Gastrocnemius medialis (tissue), 4 donors: ENCODE measurements around the gene ZBTB45.

Source experiments
- CTCF ChIP-seq, 5 experiments: fragments of 450-650 bp in 3 of 5; fragments of 200-600 bp in 2 of 5; sonication (generic) in 2 of 5; IDR thresholded peaks in 4 of 5; conservative IDR thresholded peaks in 1 of 5; 1 replicate in 4 of 5; 2 replicates in 1 of 5; pipeline ENCODE4 v1.5.1; 2016 to 2019; ENCODE audit warnings: antibody characterized with exemption in 5 of 5, mild to moderate bottlenecking in 3 of 5, moderate library complexity in 3 of 5
- POLR2A ChIP-seq, 2 donors: fragments of 450-650 bp; IDR thresholded peaks; one replicate each; pipeline ENCODE4 v1.6.1; 2017; ENCODE audit warnings: antibody characterized with exemption in 2 of 2, mild to moderate bottlenecking in 2 of 2, moderate library complexity in 2 of 2

DNA sequence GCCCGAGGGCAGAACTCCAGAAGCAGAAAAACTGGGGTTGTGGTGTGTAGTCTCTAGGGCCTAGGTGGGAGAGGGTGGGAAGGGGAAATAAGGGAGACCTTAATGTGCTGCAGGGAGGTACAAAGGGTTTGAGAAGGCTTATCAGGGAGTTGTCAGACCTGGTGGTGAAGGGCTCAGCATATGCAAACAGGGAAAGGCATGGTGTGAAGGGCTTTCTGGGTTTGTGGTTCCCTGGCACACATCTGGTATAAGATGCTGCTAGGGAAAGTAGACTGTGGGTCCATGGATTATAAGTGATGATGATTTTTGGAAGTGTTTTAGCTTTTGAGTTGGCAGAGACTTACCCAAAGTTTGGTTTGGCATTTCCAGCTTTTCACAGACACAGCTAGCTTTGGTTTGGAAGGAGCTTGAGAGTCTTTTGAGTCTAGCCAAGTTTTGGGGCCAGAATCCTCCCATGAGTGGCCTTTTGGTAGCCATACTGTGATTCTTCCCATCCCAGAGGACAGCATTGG lies 26.5 kb upstream of the ZBTB45 start:
- TF ChIP-seq CTCF (IDR thresholded peaks at IDR 0.05 in 4 of 5, conservative IDR thresholded peaks at IDR 0.05 in 1 of 5) (no peak), POLR2A (IDR thresholded peaks at IDR 0.05) (no peak)
